D721Med (cell line): Measurements from ENCODE around the gene COL19A1.

Source experiments
- DNase-seq: peaks from one replicate; pipeline ENCODE4 v3.0.0; 2011; ENCODE audit warnings: low spot score; ENCODE audit not compliant: insufficient read length
- FAIRE-seq: peaks from 2 replicates; lab custom pipeline; 2011; peaks lifted over from hg19 to GRCh38; lab: Jason Lieb, UNC
- TF ChIP-seq, protein P1 (sequence below): IDR thresholded peaks from 2 replicates; pipeline ENCODE4 v1.5.1; 2012; ENCODE audit warnings: mild to moderate bottlenecking, control low read depth; ENCODE audit not compliant: insufficient read depth; ENCODE audit errors: missing control alignments

COL19A1 gene

DNA sequence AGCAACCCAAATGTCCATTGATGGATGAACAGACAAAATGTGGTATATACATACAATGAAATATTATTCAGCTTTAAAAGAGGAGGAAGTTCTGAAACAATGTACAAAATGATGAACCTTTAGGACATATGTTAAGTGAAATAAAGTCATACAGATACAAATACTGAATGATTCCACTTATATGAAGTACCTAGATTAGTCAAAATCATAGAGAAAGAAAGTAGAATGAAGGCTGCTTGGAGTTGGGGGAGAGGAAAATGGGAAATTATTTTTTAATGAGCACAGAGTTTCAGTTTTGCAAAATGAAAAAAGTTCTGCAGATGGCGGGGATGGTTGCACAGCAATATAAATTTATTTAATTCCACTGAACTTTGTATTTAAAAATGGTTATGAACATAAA lies 12.4 kb downstream of the COL19A1 start:
- TF ChIP-seq, protein P1, sequence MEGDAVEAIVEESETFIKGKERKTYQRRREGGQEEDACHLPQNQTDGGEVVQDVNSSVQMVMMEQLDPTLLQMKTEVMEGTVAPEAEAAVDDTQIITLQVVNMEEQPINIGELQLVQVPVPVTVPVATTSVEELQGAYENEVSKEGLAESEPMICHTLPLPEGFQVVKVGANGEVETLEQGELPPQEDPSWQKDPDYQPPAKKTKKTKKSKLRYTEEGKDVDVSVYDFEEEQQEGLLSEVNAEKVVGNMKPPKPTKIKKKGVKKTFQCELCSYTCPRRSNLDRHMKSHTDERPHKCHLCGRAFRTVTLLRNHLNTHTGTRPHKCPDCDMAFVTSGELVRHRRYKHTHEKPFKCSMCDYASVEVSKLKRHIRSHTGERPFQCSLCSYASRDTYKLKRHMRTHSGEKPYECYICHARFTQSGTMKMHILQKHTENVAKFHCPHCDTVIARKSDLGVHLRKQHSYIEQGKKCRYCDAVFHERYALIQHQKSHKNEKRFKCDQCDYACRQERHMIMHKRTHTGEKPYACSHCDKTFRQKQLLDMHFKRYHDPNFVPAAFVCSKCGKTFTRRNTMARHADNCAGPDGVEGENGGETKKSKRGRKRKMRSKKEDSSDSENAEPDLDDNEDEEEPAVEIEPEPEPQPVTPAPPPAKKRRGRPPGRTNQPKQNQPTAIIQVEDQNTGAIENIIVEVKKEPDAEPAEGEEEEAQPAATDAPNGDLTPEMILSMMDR = no peak
- no peak for FAIRE-seq
- DNase-seq = no peak

DNA sequence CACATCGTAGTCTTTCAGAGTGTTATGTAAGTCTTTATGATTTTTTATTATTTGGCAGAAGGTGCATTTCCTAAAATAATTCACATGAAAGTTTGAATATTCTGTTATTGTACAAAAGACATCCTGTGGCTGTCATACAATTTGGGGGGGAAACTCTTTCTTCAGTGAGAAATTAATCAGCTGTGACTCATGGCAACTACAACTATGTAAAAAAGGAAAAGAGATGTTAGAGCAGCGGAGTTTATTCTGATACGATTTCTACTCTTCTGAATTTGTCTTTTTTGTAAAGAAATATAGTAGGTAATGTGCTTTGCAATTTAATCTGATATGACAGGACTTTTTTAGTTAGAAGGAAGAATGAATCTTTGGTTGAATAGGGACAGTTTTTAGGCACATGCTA lies 14.2 kb downstream of the COL19A1 start:
- TF ChIP-seq, protein P1 = no peak
- DNase-seq = no peak
- no peak for FAIRE-seq

DNA sequence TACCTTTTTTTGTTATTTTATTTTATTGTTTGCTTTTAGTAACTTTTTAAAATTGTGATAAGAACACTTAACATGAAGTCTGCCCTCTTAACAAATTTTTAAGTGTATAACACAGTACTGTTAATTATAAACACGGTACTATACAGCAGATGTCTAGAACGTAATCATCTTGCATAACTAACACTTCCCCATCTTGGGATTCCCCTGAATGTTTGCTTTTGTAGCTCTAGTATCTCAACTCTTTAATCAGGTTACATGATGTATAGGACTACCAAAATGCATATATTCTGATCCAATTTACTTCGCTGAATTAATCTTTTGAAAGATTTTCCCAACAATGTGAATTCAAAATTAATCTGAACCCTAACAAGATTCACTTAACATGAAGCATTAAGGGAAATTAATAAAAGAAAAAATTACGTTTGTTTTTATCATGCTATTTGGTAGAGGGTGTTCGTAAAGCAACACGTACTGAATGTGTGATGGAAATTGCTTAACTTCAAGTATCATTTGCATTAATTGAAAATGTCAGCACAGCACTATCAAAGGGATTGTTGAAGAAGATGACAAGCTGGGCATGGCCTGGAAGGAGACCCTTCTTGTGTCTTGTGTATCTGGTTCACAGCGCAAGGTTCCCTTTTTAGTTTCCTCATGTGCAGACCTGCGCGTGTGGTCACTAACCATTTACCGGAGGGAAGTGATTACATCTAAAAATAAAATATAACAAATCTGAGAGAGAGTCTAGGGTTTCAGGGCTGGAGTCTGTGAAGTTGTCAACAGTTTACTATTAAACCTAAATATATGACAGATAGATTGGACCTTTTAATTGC lies 15.2 kb downstream of the COL19A1 start:
- DNase-seq = no peak
- TF ChIP-seq, protein P1 = no peak
- FAIRE-seq = no peak

DNA sequence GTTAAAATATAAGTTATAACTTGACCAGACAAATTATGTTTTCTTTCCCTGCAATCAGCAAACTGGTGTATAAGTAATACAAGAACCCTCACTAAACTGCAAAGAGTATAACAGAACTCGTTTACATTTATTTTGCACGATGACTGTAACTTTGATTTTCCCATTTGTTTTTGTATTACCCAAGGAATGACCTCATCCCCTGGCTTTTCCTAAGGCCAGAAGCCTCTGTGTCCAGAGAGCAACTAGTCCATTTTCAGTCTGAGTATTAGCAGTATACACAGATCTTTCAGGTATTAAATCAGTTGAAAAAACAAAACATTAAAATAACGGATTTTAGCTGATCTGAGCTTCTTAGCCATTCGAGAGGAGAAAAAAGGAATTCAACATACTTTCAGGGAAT lies 17.2 kb downstream of the COL19A1 start:
- DNase-seq (no peak), FAIRE-seq (no peak)
- TF ChIP-seq, protein P1 = no peak

DNA sequence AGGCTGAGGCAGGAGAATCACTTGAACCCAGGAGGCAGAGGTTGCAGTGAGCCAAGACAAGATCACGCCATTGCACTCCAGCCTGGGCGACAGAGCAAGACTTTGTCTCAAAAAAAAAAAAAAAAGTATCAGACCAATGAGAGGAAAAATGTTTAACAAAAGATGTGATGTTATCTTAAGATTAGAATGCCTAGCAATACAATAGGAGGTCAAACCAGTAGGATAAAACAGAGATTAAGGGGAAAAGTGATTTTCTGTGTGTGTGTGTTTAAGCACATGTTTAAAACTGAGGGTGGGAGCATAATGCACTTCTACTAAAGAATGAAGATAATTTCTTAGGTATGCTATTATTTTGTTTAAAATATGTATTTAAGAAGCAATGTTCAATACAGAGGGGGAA lies 17.9 kb downstream of the COL19A1 start:
- DNase-seq = no peak
- TF ChIP-seq, protein P1 = no peak
- FAIRE-seq = no peak

DNA sequence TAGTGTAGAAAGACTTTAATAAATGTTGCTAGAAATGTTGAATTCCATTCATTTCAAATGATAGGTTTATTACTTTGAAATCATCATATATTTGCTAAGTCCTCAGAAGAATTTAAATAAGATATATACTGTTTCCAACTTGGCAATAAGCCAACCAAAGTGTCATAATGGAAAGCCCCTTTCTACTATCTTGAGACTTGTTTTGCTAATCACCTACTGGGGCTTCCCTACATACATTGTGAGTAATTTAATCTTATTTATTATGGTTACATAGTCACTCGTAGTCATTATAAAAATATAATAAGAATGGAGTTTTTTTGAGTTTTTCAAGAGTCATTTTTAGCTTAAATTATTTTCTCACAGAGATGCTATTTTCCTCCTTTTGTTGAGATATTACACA lies 20.7 kb downstream of the COL19A1 start:
- TF ChIP-seq, protein P1 = no peak
- FAIRE-seq (no peak), DNase-seq (no peak)

DNA sequence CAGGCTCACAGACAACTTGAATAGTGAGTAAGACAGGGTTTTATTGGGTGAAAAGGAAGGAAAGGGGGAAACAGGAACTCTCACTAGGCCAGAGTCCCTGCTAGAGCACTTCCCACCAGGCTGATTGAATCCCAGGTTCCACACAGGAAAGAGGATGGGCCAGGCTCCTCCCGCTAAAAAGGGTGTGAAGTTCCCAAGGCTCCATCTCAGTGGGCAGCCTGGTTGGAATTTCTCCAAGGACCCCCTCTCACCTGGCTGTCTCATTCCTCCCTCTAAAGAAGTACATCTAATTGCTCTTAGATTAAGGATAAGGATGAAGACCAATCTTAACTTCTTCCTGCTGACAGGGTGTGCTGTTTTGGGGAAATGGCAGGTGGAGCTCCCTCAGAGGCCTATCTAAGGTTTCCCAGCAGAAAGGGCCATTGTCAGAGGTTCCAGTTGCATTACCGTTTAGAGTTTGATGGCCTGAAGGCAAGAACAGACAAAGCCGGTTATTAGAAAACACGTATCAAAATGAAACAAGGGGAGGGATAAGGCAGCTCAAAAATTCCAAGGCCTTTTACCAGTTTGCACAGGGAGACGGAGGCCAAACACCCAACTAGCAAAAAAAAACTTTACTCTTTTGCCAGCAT lies 21.5 kb downstream of the COL19A1 start:
- no peak for DNase-seq
- no peak for FAIRE-seq
- TF ChIP-seq, protein P1 = no peak
